Measurements from ENCODE around the gene CEACAM7.

DNA sequence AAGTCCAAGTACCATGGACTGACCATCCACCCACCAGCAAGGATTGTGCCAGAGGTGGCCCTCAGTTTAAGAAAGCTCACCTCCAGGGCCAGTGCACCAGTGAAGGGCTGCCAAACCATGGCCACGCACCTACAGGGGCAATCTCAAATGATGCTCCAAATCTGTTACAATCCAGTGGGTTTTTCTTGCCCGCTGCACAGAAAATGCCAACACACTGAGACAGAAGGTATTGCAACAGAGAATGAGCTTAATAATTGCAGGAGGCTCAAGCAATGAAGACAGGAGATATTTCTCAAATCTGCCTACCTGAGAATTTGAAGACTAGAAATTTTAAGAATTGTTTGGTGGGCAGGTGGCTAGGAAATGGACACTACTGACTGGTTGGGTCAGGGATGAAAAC, 22.0 kb downstream of the CEACAM7 start:
- TF ChIP-seq YY1 (IDR thresholded peaks at IDR 0.05; ENCODE audit: insufficient read depth, insufficient read length) (no peak), ZNF274 (IDR thresholded peaks at IDR 0.05; ENCODE audit: low read depth, low read length) (no peak)
